Activated CD8-positive, alpha-beta T cell treated with anti-CD3 and anti-CD28 coated beads for 36 hours (primary cell): Measurements from ENCODE around the gene DNMT3L. TPM values are rescaled to one million over a fixed set of nuclear protein-coding genes. Genes with fewer than 3 reads are reported as not detected.

ENCODE experiments used
- ATAC-seq: fragments of 200-7000 bp; cut with Tn5 transposase; one replicate; pipeline ENCODE4 v1.10.0; 2021; ENCODE audit warnings: mild to moderate bottlenecking, moderate library complexity
- CTCF ChIA-PET: fragments of 350-600 bp; sonication (Branson Sonifier 250); formaldehyde crosslinking; loops from one replicate; lab custom pipeline; 2021; ENCODE audit warnings: antibody characterized with exemption; lab: Charles Lee
- POLR2A ChIA-PET: fragments of 350-600 bp; sonication (Branson Sonifier 250); formaldehyde crosslinking; loops from one replicate; lab custom pipeline; 2021; ENCODE audit warnings: antibody characterized with exemption; lab: Charles Lee
- DNase-seq: peaks from one replicate; pipeline ENCODE4 v3.0.0-alpha.2; 2020
- H3K27ac Mint-ChIP-seq: one replicate; pipeline ENCODE4 v1.8.0; 2021; ENCODE audit warnings: mild to moderate bottlenecking, mixed read lengths
- H3K27me3 Mint-ChIP-seq: one replicate; pipeline ENCODE4 v1.8.0; 2021; ENCODE audit warnings: mixed read lengths
- H3K36me3 Mint-ChIP-seq: one replicate; pipeline ENCODE4 v1.8.0; 2021; ENCODE audit warnings: low read depth, mixed read lengths
- H3K4me1 Mint-ChIP-seq: one replicate; pipeline ENCODE4 v1.8.0; 2021; ENCODE audit warnings: low read depth, mixed read lengths
- H3K4me3 Mint-ChIP-seq: one replicate; pipeline ENCODE4 v1.8.0; 2021; ENCODE audit warnings: mild to moderate bottlenecking, moderate library complexity, mixed read lengths
- H3K9me3 Mint-ChIP-seq: one replicate; pipeline ENCODE4 v1.8.0; 2021; ENCODE audit warnings: mixed read lengths
- intact Hi-C: fragments of 100-400 bp; cut with micrococcal nuclease; formaldehyde crosslinking; loops from one replicate; pipeline ENCODE4 v1.10.0; 2022
- total RNA-seq, 2 experiments: library from RNA; stranded (reverse); gene quantifications; one replicate each; pipeline ENCODE4 v1.2.3, GENCODE V29; 2021
- TF ChIP-seq, protein P1 (sequence below): fragments of 200-600 bp; IDR thresholded peaks from one replicate; pipeline ENCODE4 v1.8.0; 2022; ENCODE audit warnings: antibody characterized with exemption, mild to moderate bottlenecking

The DNMT3L gene
- total RNA-seq, 2 experiments from 2014 or later: not detected

GRCh38 chr21:44260791-44261631 is 686 bp downstream of the DNMT3L start:
- TF ChIP-seq, protein P1, sequence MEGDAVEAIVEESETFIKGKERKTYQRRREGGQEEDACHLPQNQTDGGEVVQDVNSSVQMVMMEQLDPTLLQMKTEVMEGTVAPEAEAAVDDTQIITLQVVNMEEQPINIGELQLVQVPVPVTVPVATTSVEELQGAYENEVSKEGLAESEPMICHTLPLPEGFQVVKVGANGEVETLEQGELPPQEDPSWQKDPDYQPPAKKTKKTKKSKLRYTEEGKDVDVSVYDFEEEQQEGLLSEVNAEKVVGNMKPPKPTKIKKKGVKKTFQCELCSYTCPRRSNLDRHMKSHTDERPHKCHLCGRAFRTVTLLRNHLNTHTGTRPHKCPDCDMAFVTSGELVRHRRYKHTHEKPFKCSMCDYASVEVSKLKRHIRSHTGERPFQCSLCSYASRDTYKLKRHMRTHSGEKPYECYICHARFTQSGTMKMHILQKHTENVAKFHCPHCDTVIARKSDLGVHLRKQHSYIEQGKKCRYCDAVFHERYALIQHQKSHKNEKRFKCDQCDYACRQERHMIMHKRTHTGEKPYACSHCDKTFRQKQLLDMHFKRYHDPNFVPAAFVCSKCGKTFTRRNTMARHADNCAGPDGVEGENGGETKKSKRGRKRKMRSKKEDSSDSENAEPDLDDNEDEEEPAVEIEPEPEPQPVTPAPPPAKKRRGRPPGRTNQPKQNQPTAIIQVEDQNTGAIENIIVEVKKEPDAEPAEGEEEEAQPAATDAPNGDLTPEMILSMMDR: no peak
- ATAC-seq (no peak), DNase-seq (no peak)
- H3K4me1 Mint-ChIP-seq: no peaks in the 10 kb centered on the region
- no peaks in the 10 kb centered on the region for H3K9me3 Mint-ChIP-seq
- ChIA-PET POLR2A (no interaction called here), CTCF (no interaction called here)
- H3K27me3 Mint-ChIP-seq: no peaks in the 10 kb centered on the region
- no peak overlapping the region for H3K27ac Mint-ChIP-seq
- no peaks in the 10 kb centered on the region for H3K36me3 Mint-ChIP-seq
- intact Hi-C loops: no loop called here
- H3K4me3 Mint-ChIP-seq: no peak overlapping the region

GRCh38 chr21:44260066-44260465 is 1.6 kb downstream of the DNMT3L start:
- POLR2A ChIA-PET: no interaction called here
- intact Hi-C loops: no loop called here
- H3K36me3 Mint-ChIP-seq: no peaks in the 10 kb centered on the region

DNA sequence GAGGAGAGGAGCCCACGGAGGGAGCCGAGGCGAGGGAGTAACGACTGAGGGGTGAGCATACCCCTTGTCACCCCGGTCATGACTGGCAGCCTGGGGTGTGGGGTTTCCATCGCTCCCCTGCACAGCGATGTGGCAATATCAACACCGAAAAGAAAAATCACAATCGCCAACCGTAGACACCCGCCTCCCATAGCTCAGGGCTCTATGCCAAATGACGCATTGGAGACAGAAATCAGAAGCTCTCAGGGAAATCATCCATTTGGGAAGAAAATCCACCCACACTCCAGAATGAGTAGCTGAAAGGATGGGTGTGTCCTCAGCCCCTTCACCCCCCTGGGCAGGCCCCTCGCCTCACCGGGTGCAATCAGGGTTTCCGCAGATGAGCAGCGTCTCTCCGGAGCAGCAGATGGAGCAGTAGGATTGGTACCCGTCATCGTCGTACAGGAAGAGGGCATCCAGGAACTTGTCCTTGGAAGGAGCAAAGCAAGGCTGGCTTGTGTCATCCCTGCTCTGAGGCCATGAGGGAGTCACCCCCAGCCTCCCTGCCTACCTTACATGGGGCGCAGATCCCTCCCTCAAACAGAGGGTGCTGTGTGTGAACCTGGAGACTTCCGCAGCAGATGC is 2.5 kb downstream of the DNMT3L start:
- TF ChIP-seq, protein P1: no peak
- Mint-ChIP-seq H3K27ac (no peak overlapping the region), H3K36me3 (no peaks in the 10 kb centered on the region), H3K27me3 (no peaks in the 10 kb centered on the region), H3K4me3 (no peak overlapping the region), H3K9me3 (no peaks in the 10 kb centered on the region), H3K4me1 (no peaks in the 10 kb centered on the region)
- no peak for ATAC-seq
- DNase-seq: no peak
- ChIA-PET CTCF (interaction anchor here (1.1 kb wide), 1 partner anchor 39 kb away, joined by 3 read pairs; no protein-coding TSS in a partner anchor), POLR2A (no interaction called here)
- intact Hi-C loops: no loop called here

More at GRCh38 chr21:44260066-44260465, 1.6 kb downstream of the DNMT3L start:
- CTCF ChIA-PET: no interaction called here
- no peak for ATAC-seq
- Mint-ChIP-seq H3K9me3 (no peaks in the 10 kb centered on the region), H3K4me1 (no peaks in the 10 kb centered on the region), H3K4me3 (no peak overlapping the region), H3K27me3 (no peaks in the 10 kb centered on the region), H3K27ac (no peak overlapping the region)
- DNase-seq: no peak
- TF ChIP-seq, protein P1: no peak

- TF ChIP-seq, protein P1: no peak
- H3K27ac Mint-ChIP-seq: no peak overlapping the region
- H3K4me3 Mint-ChIP-seq: no peak overlapping the region
- ATAC-seq: no peak
- no peaks in the 10 kb centered on the region for H3K36me3 Mint-ChIP-seq
- ChIA-PET CTCF (interaction anchor here (1.1 kb wide), 1 partner anchor 40 kb away, joined by 3 read pairs; no protein-coding TSS in a partner anchor), POLR2A (no interaction called here)
- no peaks in the 10 kb centered on the region for H3K27me3 Mint-ChIP-seq
- no peak for DNase-seq
- intact Hi-C loops: no loop called here
- H3K4me1 Mint-ChIP-seq: no peaks in the 10 kb centered on the region
- no peaks in the 10 kb centered on the region for H3K9me3 Mint-ChIP-seq
Observed at GRCh38 chr21:44258056-44258725, 3.5 kb downstream of the DNMT3L start.
